ENCODE measurements around the gene PERM1.
"Not testable (repeated sequence)": the region's sequence is repeated elsewhere in the genome, so short reads cannot be mapped to it uniquely, and the experiment has no call there.

The PERM1 gene

GRCh38 chr1:981955-982558 lies at the start of gene PERM1:
Gene PERM1, minus strand, starts transcription at chr1:982093. Its CDS starts 1,064 bp downstream, at chr1:981029.
- no peak for DNase-seq

GRCh38 chr1:1030867-1031658 lies 49.2 kb upstream of the PERM1 start:
- not testable (repeated sequence) for DNase-seq

GRCh38 chr1:1027791-1028190 lies 45.9 kb upstream of the PERM1 start:
- no peak for DNase-seq

DNA sequence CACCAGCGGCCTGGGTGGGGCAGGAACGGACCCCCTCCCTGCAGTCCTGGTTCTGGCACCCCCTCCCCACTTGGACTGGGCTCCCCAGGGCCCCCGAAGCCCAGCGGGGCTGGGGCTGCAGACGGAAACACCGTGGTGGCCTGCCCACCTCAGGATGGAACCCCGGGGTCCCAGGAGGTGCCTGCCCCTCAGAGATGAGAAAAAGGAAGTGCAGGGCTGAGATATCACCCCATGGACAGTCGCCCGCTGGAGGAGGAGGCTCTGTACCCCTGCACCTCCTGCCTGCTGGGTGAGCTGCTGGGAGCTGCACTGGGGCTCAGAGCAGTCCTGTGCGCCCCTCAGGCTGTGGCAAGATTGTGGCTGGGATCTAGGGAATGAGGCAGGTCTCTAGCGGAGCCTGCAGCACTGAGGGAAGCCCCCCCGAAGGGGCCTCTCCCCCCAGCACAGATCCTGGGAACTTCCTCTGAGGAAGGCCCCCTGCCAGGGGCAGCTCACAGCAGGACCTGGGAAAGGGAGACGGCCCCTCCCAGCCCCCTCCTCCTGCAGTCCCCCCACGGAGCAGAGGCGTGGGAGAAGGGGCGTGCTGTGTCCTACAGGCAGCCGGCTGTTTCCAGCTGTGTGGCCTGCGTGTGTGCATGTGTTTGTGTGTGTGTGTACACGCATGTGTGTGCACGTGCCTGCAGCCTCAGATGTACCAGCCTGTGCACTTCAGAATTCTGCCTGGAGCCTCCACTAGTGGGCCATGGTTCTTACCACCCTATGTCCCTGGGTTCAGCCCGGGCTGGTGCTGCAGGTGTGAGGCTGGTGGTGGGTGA lies 44.9 kb upstream of the PERM1 start:
- DNase-seq: no peak

DNA sequence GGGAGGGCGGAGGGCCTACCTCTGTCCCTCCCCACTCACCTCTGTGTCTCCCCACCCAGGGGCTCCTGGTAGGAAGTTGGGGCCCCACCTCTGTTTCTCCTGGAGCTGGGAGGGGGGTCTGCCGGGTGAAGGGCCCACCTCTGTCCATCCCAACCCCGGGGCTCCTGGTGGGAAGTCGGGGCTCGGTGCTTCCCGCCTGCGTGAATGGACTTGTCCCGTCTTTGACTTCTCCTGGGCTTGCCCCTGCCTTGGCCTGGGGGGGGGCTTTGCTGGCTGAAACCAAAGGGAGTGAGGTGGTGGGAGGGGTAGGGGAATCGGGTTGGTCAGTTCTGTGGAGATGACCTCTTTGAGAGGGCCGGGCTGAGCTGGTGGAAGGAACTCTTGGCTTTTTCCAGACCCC lies 43.8 kb upstream of the PERM1 start:
- DNase-seq: no peak

DNA sequence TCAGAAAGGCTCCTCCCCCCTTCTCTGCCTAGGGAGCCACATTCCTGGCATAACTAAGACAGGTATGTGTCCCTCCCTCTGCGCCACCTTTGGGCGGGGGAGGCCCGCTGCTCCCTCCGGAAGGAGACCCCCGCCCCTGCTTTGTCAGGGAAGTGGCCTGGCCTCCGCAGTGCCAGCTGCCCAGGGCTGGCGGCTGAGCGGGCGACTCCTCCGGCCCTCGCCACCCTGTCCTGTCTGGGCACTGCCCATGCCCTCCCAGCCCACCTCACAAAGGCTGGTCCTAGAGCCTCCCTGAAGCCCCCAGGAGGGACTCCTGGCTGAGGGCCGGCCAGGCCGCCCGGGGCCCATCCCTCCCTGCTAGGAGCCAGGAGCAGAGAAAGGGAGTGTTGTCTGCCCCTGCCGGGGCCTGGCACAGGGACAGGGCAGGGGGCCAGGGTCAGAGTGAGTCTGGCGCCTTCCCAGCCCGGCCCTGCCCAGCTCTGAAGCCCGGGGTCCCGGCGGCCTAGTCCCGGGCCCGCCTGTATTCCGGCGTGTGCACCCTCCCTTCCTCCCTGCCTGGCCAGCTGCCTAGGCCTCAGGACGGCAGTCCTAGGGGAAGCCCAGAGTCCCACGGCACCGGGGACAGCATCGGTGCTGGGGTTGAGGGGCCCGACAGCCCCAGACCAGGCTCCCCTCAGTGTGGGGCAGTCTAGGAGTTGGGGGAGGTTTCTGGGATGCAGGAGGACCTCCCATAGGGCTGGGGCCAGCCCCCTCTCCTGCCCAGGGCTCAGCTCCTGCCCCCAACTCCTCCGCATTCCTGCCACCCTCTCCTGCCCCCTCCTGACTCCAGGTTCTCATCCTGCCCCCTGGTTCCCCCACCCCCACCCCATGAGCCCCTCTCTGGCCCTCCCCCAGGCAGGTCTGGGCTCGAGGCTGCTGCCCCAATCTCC lies 43.1 kb upstream of the PERM1 start:
- DNase-seq: no peak

DNA sequence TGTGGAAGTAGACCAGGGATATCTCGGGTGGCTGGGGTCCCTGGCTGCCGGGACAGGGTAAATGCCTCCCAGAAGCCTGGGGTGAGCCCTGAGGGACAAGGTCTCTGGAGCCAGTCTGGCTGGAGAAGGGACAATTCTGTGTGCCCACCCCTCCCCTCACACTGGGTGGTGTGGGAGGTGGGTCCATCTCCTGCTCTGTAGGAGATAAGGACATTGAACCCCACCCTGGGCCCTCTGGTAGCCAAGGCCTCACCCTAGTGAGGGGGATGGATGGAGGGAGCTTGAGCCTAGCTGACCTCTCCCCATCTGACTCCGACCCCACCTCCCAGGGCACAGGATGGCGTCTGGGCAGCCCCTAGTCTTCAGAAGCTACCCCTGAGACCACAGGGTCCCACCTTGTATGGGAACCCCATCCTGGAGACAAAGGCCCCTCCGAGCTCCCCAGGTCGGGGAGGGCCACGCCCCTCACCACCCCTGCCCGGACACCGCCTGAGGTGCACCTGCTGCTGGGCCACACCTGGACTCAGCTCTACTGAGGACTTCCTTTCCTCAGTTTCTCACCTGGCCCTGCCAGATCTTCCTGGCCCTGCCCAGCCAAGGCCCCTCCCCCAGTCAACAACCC lies 42.4 kb upstream of the PERM1 start:
- no peak for DNase-seq

- no peak for DNase-seq
Measured at GRCh38 chr1:1023700-1024099, 41.8 kb upstream of the PERM1 start.

DNA sequence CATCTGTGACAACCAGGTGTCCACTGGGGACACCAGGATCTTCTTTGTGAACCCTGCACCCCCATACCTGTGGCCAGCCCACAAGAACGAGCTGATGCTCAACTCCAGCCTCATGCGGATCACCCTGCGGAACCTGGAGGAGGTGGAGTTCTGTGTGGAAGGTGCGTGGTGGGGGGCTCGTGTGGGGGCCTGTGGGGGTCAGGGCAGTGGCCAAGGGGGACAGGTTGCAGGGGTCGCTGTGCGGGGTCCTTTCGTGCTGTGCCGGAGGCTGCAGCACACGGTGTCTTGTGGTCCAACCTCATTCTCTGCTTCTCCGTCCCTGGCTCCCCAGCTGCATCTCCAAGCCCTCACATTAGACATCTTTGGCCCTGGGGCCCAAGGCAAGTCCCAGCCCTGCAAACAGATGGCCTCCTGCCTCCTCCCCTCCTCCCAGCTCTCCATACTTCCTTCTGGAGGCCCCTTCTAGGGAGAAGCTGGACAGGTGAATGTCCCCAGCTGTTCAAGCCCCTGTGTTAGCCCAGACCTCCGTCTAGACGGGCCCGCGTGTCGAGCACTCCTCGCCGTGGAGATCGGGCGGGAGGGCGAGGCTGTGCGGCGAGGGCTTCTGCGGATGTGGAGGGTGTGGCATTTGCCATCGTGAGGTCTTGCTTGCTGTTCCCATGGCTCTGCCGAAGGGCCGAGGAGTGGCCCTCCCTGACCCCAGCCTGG lies 40.6 kb upstream of the PERM1 start:
- no peak for DNase-seq

DNA sequence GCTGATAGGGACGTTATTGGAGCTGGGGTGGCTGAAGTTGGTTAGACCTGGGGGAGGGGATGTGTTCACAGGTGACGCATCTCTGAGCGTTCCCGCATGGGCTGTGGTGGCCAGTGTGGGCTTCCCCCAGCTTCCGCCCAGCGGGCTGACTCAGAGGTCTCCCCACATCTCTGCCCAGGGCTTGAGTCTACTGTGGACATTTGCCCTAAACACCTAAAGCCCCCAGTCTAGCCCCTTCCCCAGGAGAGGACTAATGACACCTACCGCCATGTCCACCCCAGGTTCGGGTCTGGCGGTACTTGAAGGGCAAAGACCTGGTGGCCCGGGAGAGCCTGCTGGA lies 40.0 kb upstream of the PERM1 start:
- DNase-seq: no peak

GRCh38 chr1:1021010-1021919 lies 39.4 kb upstream of the PERM1 start:
- no peak for DNase-seq

GRCh38 chr1:1020415-1021009 lies 38.6 kb upstream of the PERM1 start:
- peak in 1 of 2 experiments; percentile 43 for DNase-seq

GRCh38 chr1:1020000-1020404 lies 38.1 kb upstream of the PERM1 start, which contains the start of gene AGRN:
Gene AGRN, plus strand, starts transcription at chr1:1020120. Its CDS starts 53 bp downstream, at chr1:1020173.
- DNase-seq: no peak

- peak; percentile 67 to 71 for DNase-seq
Measured at GRCh38 chr1:1019122-1019999, 37.5 kb upstream of the PERM1 start.

- DNase-seq: not testable (repeated sequence)
Measured at GRCh38 chr1:1018321-1018685, 36.4 kb upstream of the PERM1 start.

- not testable (repeated sequence) for DNase-seq
Measured at GRCh38 chr1:1017397-1018320, 35.8 kb upstream of the PERM1 start.

DNA sequence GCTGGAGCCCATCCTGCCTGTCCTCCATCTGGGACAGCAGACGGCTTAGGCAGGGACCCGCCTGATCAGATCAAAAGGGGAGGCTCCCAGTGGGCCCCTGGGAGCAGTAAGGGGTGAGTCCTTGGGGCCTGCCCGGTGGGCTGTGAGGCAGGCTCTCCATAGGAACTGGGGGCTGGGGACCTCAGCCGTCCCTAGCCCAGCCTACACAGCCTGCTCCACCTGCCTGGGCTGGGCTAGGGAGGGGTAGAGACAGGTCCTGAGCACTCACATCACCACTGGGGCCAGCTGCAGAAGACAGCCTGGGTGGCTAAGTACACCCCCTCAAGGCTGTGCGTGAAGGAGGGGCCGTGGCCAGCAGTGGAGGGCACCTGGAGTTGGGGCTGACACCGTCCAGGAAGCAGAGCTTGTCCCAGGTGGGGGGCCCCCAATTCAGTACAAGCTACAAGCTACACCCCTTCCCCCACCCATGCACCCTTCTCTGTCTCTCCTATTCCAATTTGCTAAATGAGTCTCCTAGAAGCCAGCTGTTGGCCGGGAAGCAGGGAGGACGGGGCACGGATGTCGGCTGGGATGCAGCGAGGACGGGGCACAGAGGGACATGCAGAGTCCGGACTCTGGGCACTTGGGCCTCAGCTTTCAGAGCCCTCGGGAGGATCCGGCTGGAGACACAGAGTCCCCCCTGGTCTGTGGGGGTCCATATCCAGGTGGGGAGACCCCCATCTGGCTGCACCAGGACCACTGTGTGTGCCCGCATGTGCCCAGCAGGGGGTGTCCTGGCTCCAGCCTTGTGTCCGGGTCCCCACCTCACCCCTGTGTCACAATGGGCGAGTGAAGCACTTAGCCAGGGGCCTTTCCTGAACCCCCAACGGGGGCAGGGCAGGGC lies 33.1 kb upstream of the PERM1 start:
- no peak for DNase-seq
